PFSK-1 (cell line): ENCODE data around the gene YAE1.

Experiments used
- FOXP2 ChIP-seq: optimal IDR thresholded peaks from 2 replicates; pipeline ENCODE3; 2011; ENCODE audit warnings: borderline replicate concordance, control low read depth, inconsistent platforms; ENCODE audit not compliant: insufficient read depth; ENCODE audit errors: extremely low read length, extremely low read depth
- POLR2AphosphoS5 ChIP-seq: IDR thresholded peaks from 2 replicates; pipeline ENCODE4 v1.6.1; 2012; ENCODE audit warnings: low read depth, mild to moderate bottlenecking, control low read depth, low read length, moderate library complexity
- REST ChIP-seq, 2 experiments: IDR thresholded peaks; 2 replicates each; pipeline versions ENCODE4 v1.6.1 to v1.8.0; 2011 to 2012; ENCODE audit warnings: low read depth in 2 of 2, low read length in 2 of 2, control low read depth in 1 of 2, inconsistent platforms in 1 of 2, mild to moderate bottlenecking in 1 of 2, moderate library complexity in 1 of 2; ENCODE audit not compliant: insufficient read depth in 1 of 2
- TAF1 ChIP-seq: IDR thresholded peaks from 2 replicates; pipeline ENCODE4 v1.6.1; 2012; ENCODE audit warnings: low read length, control low read depth, borderline replicate concordance; ENCODE audit not compliant: insufficient read depth

- TF ChIP-seq REST (IDR thresholded peaks at IDR 0.05; ENCODE audit: insufficient read depth in 1 of 2, low read depth in 2 of 2, low read length in 2 of 2) (no peak), FOXP2 (no peak), POLR2AphosphoS5 (no peak), TAF1 (no peak)
Measured at GRCh38 chr7:39621261-39621660, 55.1 kb downstream of the YAE1 start.
